Liver (tissue), 3 donors: ENCODE data around the gene AFAP1L2.

Source experiments
- ATF3 ChIP-seq: IDR thresholded peaks from 2 replicates; pipeline ENCODE4 v1.6.1; 2016; ENCODE audit warnings: antibody characterized with exemption
- CTCF ChIP-seq: fragments of 150-350 bp; IDR thresholded peaks from 2 replicates; pipeline ENCODE4 v1.5.1; 2017; ENCODE audit warnings: improper control_type of control experiment, low read depth, low read length; ENCODE audit not compliant: missing input control
- TF ChIP-seq, protein P1 (sequence below): IDR thresholded peaks from 2 replicates; pipeline ENCODE4 v1.6.1; 2016; ENCODE audit warnings: antibody characterized with exemption, mild to moderate bottlenecking
- donor health status: healthy.
- donor health status: healthy.

DNA sequence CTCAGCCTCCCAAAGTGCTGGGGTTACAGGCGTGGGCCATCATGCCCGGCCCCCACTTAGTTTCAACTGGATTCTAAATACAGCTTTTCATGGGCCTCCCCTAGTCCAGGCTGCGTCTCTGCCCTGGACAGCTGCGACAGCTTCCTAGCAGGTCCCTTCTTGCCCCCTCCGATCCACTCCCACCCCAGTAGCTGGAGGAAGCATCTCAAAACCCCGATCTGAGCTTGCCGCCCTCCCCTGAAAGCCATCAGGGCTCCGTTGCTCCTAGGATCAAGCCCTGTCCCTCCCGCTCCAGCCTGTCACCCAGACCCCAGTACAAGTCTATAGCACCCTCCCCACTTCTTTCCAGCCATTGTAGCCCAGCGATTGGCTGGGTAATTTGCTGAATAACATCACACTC is 100.7 kb downstream of the AFAP1L2 start:
- TF ChIP-seq CTCF: no peak
- TF ChIP-seq ATF3: no peak
- TF ChIP-seq, protein P1, sequence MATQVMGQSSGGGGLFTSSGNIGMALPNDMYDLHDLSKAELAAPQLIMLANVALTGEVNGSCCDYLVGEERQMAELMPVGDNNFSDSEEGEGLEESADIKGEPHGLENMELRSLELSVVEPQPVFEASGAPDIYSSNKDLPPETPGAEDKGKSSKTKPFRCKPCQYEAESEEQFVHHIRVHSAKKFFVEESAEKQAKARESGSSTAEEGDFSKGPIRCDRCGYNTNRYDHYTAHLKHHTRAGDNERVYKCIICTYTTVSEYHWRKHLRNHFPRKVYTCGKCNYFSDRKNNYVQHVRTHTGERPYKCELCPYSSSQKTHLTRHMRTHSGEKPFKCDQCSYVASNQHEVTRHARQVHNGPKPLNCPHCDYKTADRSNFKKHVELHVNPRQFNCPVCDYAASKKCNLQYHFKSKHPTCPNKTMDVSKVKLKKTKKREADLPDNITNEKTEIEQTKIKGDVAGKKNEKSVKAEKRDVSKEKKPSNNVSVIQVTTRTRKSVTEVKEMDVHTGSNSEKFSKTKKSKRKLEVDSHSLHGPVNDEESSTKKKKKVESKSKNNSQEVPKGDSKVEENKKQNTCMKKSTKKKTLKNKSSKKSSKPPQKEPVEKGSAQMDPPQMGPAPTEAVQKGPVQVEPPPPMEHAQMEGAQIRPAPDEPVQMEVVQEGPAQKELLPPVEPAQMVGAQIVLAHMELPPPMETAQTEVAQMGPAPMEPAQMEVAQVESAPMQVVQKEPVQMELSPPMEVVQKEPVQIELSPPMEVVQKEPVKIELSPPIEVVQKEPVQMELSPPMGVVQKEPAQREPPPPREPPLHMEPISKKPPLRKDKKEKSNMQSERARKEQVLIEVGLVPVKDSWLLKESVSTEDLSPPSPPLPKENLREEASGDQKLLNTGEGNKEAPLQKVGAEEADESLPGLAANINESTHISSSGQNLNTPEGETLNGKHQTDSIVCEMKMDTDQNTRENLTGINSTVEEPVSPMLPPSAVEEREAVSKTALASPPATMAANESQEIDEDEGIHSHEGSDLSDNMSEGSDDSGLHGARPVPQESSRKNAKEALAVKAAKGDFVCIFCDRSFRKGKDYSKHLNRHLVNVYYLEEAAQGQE: no peak
